ENCODE measurements around the gene ODF4.

GRCh38 chr17:8360751-8361150 is 21.1 kb downstream of the ODF4 start:
- TF ChIP-seq USF1 (CRISPR knock-in tag; IDR thresholded peaks at IDR 0.05) (no peak), E2F5 (CRISPR knock-in tag; IDR thresholded peaks at IDR 0.05) (no peak), HMGXB4 (CRISPR knock-in tag; IDR thresholded peaks at IDR 0.05) (no peak), CTCF (IDR thresholded peaks at IDR 0.05) (no peak), ATF3 (CRISPR knock-in tag; conservative IDR thresholded peaks at IDR 0.05) (no peak), ZBTB21 (CRISPR knock-in tag; IDR thresholded peaks at IDR 0.05; ENCODE audit: borderline replicate concordance) (no peak), CREB1 (CRISPR knock-in tag; IDR thresholded peaks at IDR 0.05) (no peak), GTF2I (CRISPR knock-in tag; conservative IDR thresholded peaks at IDR 0.05) (no peak), ATF1 (CRISPR knock-in tag; IDR thresholded peaks at IDR 0.05) (no peak), IRF1 (CRISPR knock-in tag; IDR thresholded peaks at IDR 0.05) (no peak), SP1 (CRISPR knock-in tag; conservative IDR thresholded peaks at IDR 0.05) (no peak), ARID4B (CRISPR knock-in tag; IDR thresholded peaks at IDR 0.05; ENCODE audit: borderline replicate concordance) (no peak)

Data from WTC11 (cell line).